Measurements from ENCODE around the gene KATNB1.
"Not testable (repeated sequence)": the region's sequence is repeated elsewhere in the genome, so short reads cannot be mapped to it uniquely, and the experiment has no call there.

The KATNB1 gene

DNA sequence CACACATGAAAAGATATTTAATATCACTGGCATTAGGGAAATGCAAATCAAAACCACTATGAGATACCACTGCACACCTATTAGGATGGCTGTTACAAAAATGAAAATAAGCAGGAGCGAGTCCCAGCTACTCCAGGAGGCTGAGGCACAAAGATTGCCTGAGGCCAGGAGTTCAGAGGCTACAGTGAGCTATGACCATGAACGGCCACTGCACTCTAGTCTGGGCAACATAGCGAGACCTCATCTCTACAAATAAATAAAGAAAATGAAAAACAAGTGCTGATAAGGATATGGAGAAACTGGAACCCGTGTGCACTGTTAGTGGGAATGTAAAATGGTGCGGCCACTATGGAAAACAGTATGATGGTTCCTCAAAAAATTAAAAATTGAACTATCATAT, 43.1 kb downstream of the KATNB1 start:
- no peak for DNase-seq

DNA sequence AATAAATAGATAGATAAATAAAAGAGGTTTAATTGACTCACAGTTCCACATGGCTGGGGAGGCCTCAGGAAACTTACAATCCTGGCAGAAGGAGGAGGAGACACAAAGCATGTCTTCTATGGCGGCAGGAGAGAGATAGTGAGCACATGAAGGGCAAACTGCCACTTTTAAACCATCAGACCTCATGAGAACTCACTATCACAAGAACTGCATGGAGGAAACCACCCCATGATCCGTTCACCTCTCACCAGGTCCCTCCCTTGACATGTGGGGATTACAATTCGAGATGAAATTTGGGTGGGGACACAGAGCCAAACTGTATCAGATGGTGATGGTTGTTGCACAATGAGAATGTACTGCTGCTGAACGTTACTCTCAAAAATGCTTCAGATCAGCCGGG, 44.3 kb downstream of the KATNB1 start:
- not testable (repeated sequence) for DNase-seq

DNA sequence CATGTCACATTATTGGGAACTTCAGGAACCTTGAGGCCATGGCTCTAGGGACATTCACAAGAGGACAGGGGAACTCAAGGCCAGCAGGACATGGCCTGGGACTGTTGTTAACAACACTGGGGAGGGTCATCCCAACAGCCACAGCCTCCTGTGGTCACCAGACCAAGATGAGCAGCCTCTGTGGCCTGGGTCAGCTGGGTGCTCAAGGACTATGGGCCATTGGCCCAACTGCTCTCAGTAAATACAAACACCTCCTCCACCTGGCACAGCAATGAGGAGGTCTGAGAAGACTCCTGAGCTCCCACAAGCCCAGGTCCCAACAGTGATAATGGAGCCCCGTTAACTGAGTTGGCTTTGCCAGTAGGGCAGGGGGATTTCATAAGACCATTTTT, 45.8 kb downstream of the KATNB1 start:
- no peak for DNase-seq

DNA sequence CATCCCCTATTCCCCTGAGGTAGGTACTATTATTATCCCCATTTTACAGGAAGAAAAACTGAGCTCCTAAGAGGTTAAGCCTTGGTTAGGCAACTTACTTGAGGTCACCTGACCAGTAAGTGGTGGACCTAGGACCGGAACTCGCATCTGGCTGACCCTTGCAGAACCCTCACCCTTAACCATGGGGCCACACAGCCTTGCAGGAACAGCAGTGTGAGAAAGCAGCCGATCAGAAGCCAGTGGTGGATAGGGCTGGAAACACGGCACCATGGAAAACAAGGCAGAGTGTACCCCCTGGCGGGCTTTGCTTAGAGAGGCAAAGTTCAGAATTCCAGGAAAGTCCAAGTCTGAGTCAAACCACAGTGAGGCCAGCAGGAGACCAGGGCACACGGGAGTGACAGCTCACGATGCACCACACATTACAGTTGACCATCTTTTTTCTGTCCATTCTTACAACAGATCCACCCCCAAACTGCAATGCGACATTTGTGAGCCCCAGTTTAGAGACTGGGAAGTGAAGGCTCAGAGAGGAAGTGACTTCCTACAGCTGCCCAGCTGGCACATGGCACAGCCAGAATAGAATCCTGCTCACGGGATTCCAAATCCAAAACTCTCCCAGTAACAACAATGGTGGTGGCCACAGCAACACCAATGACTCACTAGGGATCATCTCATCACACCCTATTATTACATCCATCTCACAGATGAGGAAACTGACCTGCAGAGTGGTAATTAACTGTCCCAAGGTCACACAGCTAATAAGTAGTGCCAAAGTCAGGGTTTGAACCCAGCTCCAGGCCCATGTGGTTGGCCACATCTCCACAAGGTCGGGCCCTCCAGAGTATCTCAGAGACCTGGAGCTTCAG, 46.4 kb downstream of the KATNB1 start:
- DNase-seq = no peak

DNA sequence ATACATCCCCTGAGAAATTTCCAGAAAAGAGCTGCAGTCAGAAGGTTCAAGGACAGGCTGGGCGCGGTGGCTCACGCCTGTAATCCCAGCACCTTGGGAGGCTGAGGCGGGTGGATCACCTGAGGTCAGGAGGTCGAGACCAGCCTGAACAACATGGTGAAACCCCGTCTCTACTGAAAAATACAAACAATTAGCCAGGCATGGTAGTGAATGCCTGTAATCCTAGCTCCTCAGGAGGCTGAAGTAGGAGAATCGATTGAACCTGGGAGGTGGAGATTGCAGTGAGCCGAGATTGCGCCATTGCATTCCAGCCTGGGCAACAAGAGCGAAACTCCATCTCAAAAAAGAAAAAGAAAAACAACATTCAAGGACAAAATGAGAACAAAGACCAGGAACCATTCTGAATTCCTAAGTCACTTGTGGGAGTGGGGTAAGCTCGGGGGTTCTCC, 47.1 kb downstream of the KATNB1 start:
- DNase-seq = not testable (repeated sequence)

DNA sequence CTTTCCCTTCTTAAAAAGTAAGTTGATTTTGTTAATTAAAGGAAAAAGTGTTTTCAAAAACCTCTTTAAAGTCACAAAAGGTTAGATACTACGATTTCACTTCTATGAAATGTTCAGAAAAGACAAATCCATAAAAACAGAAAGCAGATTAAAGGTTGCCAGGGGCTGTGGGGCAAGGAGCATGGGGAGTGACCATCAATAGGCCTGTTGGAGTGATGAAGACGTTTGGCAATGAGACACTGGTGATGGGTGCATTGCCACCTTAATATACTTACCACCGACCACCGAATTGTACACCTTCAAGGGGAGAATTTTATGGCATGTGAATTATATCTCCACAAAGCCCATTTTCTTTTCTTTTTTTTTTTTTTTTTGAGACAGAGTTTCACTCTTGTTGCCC, 47.5 kb downstream of the KATNB1 start:
- no peak for DNase-seq

DNA sequence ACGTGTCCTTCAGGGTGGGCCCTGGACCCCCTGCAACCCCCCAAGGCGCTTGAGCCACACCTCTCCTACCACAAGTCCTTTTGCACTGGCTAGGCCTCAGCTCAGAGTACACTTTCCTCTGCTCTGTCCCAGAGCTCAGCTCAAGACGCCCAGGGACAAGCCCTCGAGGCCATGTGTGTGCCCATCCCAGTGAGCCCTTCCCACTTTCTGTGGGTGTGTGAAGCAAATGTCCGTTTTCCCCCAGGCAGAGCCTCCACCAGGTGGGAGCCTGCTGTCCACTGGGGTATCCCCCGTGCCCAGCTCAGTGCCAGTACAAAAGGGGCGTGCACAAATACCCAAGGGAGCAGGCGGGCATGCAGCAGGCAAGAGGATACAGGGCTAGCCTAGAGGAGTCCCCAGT, 48.3 kb downstream of the KATNB1 start:
- no peak for DNase-seq

DNA sequence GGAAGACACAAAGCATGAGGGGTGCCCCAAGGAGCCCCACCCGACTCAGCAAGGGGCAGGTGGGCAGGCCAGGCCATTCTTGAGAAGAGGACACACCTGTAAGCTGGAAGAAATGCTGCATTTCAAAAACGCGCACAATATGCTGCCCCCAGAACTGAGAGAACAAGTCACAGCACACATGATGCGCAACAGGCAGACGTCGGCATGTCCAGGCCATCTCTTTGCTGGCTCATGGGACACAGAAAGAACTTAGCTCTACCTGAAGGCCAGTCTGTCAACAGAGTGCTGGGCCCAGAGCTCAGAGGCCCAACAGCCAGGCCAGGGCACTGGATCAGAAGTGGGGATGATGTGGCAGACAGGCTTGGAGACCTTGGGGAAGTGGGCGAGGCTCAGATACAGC, 48.8 kb downstream of the KATNB1 start:
- DNase-seq = no peak

DNA sequence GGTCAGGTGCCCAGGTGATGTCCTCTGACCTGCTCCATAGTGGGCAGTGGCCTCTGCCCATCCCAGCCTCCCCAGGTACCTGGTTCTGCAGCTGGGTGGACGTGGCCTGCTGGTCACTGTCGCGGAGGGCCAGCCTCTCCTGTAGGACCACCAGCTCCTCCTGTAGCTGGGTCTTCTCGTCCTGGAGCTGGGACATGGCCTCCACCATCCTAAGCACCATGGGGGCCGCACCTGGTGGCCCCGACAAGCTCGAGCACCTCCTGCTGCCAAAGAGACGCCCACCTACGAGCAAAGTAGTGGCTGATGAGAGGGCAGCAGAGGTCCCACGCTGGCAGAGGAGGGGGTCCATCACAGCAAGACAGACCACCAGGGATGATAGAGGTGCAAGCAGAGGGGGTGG, 49.8 kb downstream of the KATNB1 start:
- DNase-seq = no peak

DNA sequence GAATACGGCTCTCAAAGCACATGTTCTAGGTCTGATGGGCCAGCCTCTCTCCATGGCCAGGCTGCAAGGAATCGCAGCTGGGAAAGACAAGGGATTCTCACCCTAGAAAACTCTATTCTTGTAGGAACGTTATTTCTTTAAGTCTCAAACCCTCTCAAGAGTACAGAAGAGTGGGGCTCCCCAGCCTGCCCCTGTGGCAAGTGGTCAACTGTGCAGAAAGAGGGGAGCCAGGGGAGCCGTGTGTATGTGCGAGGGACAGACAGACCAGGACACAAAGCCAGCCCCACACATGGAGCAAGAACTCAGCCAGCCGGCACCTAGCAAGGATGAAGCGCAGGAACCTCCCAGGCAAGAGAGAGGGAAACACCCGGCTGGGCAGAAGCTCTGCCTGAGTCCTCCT, 50.4 kb downstream of the KATNB1 start:
- DNase-seq = no peak

DNA sequence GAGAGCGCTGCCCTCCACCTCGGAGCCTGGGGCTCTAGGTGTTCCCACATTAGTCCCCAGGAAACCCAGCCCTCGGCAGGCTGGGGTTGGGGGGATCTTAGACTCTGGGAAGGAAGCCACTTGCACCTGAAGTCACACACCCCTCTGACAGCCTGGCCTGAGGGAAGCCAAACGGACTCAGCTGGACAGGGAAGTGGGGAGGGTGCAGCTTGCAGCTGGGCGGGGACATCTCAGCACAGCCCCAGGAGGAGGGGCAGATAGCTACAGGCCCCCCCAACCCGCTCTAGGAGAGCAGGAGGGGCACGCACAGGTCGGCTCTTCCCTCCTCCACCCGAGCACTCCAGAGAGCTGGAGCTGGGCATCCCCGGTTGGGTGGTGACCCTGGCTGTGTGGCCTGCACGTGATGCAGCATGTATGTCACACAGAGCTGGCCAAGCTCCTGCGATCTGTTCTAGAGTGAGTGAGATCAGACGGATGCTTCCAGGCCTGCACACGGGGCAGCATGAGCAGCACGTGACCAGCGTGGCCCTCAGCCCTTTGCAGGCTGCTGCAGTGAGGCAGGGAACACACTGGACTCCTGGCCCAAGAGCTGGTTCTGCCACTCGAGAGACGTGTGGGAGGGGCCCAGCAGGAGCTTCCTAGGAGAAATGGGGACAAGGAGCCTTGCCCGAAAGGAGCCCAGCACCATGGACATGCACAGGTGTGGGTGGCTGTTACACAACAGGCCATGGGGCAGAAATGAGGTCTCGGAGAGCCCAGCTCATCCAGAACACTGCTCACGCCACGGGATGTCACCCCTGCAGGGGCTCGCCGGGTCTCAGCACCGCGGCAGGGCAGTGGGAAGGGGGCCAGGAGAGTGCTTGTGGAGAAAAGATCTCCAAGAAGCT, 51.3 kb downstream of the KATNB1 start:
- DNase-seq = no peak

DNA sequence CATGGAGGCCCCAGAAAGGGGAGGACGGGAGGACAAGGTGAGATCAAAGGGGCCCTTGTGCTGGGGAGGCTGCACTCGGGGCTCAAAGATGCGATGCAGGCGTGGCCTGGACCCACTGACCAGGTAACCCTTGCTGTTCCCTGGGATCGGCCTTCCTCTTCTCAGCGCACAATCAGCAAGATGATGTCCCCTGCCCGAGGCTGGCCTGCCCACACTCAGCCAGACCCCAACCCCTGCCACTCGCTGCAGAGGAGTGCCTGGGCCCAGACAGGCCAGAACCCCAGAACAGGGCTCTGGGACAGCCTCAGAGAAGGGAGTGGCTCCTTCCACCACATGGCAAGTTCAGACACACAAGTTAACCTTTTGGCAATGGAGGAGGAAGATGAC, 51.9 kb downstream of the KATNB1 start:
- DNase-seq = no peak

DNA sequence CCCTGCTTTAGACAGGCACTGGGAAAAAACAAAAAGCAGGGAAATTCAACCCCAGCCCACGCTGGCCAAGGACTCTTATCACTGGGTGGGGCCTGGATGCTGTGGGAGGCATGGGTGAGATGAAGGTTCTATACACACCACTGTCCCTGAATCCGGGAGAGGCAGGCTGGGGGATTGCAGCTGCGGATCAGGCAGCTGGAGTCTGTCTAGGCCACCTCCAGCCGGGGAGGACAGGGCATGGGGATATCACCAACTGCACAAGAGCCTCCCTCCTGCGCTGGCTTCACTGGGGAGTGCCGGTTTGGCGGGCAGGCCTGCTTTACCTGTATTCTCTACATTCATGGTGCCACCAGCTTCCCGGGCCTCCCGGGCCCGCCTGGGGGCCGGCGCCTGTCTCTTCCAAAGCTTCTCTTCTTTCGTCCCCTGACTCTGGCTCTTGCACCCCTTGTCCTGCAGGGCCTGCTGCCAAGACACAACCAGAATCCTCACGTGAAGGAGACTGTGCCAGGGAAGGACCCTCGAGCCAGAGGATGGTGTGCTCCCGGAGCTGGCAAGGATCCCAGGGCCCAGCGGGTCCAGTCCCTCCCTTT, 52.8 kb downstream of the KATNB1 start:
- DNase-seq = no peak

DNA sequence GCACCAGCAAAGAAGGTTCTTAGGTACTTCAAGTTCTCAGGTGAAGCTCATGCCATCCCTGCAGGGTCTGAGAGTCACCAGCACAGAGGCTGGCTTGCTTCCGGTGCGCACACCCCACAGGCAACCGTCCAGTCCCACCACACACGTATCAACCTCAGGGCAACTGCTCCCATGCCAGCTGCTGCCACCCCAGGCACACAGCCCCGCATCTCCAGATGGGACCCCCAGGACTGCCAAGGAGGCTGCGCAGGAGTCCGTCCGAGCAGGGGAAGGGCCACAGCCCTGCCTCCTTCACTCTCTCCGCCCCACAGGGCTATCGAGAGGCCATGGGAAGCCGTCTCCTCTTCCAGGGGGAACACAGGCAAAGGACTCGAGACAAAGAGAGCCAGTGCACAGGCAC, 53.4 kb downstream of the KATNB1 start:
- no peak for DNase-seq

DNA sequence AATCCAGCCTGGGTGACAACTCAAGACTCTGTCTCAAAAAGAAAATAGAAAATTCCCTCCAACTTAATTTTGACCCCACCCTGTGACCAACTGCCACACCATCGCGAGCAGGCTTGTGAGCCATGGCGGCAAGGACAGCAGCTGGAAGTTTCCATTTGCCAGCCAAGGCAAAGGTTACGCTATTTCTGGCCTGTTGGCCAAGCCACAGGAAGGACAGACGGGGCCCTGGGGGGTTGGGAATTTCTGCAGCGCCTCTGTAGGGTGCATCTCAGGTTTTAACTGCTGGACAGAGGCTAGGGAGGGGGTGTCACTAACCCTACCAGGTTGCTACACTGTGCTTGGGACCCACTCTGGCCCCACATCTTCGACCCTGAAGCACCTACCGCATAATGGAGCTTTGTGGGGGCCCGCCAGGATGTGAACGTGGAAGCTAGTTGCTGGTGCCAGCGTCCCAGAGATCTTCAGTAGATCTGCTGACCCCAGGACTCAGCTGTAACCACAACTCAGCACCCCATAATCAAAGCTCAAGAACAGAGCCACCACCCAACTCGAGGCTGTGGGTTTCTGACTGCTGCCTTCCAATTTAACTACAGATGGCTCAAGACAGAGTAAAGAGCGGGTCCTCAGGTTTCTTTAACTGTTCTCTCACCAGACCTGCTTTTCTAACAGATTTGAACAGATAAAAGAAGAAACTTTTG, 55.8 kb downstream of the KATNB1 start:
- DNase-seq = no peak

DNA sequence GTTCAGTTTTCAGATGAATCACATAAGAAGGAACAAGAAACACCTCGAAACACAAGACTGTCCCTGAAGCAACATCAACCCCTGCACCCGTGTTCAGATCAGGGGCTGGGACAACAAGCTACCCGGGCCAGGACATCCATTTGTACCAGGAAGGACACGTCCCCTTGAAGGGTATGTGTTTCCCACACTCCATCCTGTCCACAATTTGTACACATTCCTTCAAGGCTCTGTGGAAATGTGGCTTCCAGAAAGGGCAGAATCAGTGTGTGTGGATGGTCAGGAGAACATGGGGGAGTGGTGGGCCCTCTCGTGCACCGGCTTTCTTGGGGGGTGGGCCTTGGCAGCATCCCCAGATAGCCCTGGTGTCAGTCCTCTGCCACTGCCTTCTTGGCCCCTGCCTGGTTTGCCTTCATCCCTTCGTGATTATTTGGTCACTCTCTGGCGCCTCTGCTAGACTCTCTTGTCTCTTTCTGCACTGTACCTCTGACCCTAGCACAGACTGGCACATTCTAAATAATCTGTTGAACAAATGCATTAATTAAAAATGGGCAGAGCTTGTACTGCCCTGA, 56.4 kb downstream of the KATNB1 start:
- DNase-seq = no peak

DNA sequence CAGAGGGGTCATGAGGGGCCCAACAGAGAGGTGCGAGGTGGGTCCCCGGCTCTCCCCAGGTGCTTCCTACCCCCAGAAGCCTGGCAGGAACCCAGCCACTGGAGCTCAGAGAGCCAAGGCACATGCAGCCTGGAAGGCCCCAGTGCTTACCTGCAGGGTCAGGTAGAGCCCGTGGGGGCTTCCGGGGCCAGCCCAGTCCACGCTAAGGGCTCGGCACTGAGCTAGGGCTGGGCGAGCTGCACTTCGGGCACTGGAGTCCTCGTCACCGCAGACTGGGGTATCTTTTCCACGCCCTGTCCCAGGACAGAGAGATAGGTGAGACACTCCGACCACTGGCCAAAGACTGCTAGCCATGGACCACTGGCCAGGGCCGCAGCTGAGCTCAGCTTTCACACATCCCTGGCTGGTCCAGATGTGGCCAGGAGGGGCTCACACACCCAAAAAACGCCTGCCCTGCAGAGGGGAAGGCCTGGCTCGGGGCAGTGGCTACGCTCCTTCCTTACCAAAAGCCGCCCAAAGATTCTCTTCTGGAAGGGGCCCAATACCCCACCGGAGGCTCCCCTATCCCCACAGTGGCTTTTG, 59.4 kb downstream of the KATNB1 start:
- no peak for DNase-seq

DNA sequence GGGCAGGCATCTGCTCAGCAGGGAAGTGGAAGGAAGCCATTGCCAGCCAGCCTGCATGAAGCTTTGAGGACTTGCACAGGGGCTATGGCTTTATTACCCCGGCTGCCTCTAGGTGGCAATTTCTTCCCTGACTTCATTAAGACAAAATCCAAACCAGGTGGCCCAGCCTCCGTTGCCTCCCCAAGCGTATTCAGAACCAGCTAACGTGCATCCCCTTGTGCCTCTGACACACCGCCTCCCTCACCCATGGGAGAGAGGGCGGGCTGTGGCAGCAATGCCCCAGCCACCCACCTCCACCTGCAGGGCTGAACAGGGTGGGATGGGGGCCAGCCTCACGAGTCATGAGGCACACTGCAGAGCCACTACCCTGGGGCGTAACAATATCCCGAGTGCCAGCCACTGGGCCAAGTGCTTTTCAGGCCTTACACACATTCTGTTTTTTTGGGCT, 59.9 kb downstream of the KATNB1 start:
- no peak for DNase-seq

DNA sequence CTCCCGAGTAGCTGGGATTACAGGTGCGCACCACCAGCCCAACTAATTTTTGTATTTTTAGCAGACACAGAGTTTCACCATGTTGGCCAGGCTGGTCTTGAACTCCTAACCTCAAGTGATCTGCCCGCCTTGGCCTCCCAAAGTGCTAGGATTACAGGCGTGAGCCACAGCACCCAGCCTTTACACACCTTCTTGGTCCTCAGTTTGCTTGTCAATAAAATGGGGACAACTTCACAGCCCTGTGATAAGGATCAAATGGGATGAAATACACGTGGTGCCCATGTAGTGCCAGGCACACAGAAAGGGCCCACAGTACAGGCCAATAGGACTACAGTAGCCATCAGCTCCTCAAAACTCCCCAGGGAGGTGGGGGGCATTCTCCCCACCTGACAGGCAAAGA, 60.4 kb downstream of the KATNB1 start:
- not testable (repeated sequence) for DNase-seq

DNA sequence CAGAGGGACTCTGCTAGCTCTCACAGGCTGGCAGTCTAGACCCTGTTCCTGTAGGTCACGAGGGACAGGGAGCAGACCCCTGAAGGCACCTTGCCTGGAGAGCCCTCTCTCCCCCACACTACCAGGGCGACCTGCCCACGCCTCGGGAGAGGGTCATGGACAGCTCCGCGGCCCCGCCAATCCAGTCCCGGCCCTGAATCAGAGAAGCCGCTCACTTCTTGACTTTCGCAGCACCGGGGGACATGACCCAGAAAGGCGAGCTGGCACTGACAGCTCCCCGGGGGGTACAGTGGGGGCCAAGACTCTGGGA, 61.6 kb downstream of the KATNB1 start:
- DNase-seq = no peak

DNA sequence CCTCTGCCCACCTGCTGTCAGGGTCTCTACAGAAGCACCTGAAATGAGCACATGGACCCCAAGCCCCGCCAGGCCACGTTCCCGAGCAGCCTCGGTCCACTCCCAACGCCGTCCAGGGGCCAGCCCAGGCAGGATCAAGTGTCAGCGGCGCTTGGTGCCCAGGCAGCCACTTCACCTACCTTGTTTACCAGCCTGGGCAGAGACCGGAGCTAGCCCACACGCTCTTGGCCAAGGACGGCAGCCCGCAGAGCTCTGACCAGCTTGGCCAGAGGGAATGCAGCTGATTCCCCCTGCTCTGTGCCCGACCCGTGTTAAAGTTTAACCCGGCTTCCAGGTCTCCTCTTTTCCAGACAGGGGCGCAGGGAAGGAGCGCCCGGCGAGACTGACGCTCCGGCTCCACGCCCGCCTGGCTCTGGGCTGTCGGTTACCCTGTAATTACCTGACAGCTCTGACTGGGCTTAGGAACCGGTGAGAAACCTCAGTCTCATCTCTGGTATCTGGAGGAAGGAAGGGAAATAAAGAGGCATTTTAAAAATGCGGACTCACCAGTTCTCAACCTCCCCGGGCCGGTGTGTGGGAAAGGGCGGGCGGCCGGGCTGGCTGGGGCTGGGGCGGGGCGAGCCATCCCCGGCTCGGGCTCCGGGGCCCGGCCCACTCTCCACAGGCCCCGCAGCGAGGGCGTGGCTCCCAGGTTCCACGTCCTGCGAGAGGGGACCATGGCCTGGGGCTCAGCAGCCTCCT, 62.1 kb downstream of the KATNB1 start:
- DNase-seq = no peak
